Stomach (tissue), 9 donors: Measurements from ENCODE around the gene FAM9A. TPM values are rescaled to one million over a fixed set of nuclear protein-coding genes. Genes with fewer than 3 reads are reported as not detected.

ENCODE experiments used
- DNase-seq, 2 donors: peaks; one replicate each; pipeline versions ENCODE4 v3.0.0 to v3.0.0-alpha.2; 2013 to 2019
- H3K27ac ChIP-seq, 5 donors: fragments of 200-600 bp in 4 of 5; sonication (generic) in 4 of 5; one replicate each; pipeline ENCODE4 v1.5.1; 2013 to 2019; ENCODE audit warnings: mild to moderate bottlenecking in 1 of 5, moderate library complexity in 1 of 5
- H3K27me3 ChIP-seq, 3 donors: fragments of 200-600 bp; sonication (generic); one replicate each; pipeline ENCODE4 v1.5.1; 2017 to 2019; ENCODE audit warnings: mixed run types in 1 of 3
- H3K36me3 ChIP-seq, 4 donors: fragments of 200-600 bp; sonication (generic); 1 replicate in 3 of 4; 2 replicates in 1 of 4; pipeline ENCODE4 v1.5.1; 2016 to 2019
- H3K4me1 ChIP-seq, 4 donors: fragments of 200-600 bp; sonication (generic); one replicate each; pipeline ENCODE4 v1.5.1; 2016 to 2019
- H3K4me3 ChIP-seq, 4 donors: fragments of 200-600 bp; sonication (generic) in 3 of 4; one replicate each; pipeline ENCODE4 v1.5.1; 2016 to 2019; ENCODE audit warnings: mild to moderate bottlenecking in 1 of 4
- H3K9me3 ChIP-seq, 4 donors: fragments of 200-600 bp; sonication (generic); one replicate each; pipeline ENCODE4 v1.5.1; 2016 to 2019
- EP300 ChIP-seq: sonication (generic); formaldehyde crosslinking; IDR thresholded peaks from one replicate; pipeline ENCODE4 v1.6.1; 2017; ENCODE audit warnings: antibody characterized with exemption
- POLR2A ChIP-seq, 4 donors: fragments of 450-650 bp; IDR thresholded peaks; one replicate each; pipeline ENCODE4 v1.6.1; 2016; ENCODE audit warnings: antibody characterized with exemption in 4 of 4, control low read depth in 2 of 4, mild to moderate bottlenecking in 1 of 4, moderate library complexity in 1 of 4
- POLR2AphosphoS5 ChIP-seq, 3 donors: sonication (generic); formaldehyde crosslinking; IDR thresholded peaks; one replicate each; pipeline ENCODE4 v1.6.1; 2016; ENCODE audit warnings: antibody characterized with exemption in 3 of 3
- WGBS, 5 donors: extraction: QIAGEN DNeasy Blood & Tissue Kit in 3 of 5; methylation state at CpG; one replicate each; pipeline versions ENCODE4 v1.1.5 to v1.1.7; 2013 to 2018; 5-methylcytosine and 5-hydroxymethylcytosine counted together
- intact Hi-C: fragments of 100-400 bp; cut with DNase I; formaldehyde crosslinking; loops from one replicate; pipeline ENCODE4 v1.15.1; 2023; ENCODE audit warnings: low total_unique reads
- polyA plus RNA-seq, 3 donors: library from polyadenylated mRNA; stranded (reverse); fragments of 200-250 nt; gene quantifications; one replicate each; pipeline ENCODE4 v1.2.3, GENCODE V29; 2013
- total RNA-seq, 5 donors: library from RNA; depleted of rRNA; stranded (reverse); fragments of >200 nt; gene quantifications; one replicate each; pipeline versions ENCODE4 v1.1.0 to v1.2.3, GENCODE V29; 2014 to 2016
- TF ChIP-seq, protein P1 (sequence below), 7 experiments: fragments of 450-650 bp in 4 of 7; fragments of 200-600 bp in 3 of 7; sonication (generic) in 3 of 7; IDR thresholded peaks; one replicate each; pipeline ENCODE4 v1.5.1; 2016 to 2019; ENCODE audit warnings: antibody characterized with exemption in 7 of 7, control low read depth in 2 of 7, mild to moderate bottlenecking in 1 of 7
- donor health status: healthy with polysubstance abuse.
- donor health status: Bipolar disorder and iron deficiency.
- donor health status: healthy.

Gene FAM9A
- total and polyA plus RNA-seq, 8 donors = not detected

DNA sequence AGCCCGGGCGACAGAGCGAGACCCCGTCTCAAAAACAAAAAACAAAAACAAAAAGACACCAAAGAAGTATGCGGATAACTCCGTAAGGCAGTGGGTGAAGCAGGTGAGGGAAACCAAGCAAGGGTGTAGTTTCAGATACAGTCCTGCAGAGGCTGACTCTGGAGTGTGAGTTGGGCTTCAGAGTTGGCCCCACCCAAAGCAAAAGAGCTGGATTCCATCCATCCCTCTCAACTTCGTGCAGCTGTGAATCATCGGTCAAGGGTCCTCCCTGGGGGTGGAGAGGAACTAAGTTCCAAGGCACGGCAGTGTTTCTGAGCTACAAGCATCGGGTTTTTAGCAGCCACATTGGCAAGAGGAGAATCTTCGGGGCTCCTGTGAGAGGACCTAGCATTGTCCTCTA, 43.9 kb upstream of the FAM9A start:
- Histone ChIP-seq H3K36me3 (no peaks in the 10 kb centered on the region), H3K27ac (no peak overlapping the region), H3K27me3 (peaks cover 0 to 3% (median 0%) of the 10 kb centered on the region in 3 donors), H3K4me3 (no peak overlapping the region), H3K4me1 (no peaks in the 10 kb centered on the region), H3K9me3 (peaks cover 0 to 1% (median 0%) of the 10 kb centered on the region in 4 donors)
- DNase-seq = peak in 1 of 2 donors; percentile 19
- intact Hi-C loops = no loop called here
- WGBS, 5 donors = 57 to 85% (median 79%) methylated on average over 6 to 11 of the region's 11 CpGs
- TF ChIP-seq POLR2AphosphoS5 (IDR thresholded peaks at IDR 0.05) = no peak
- TF ChIP-seq, protein P1, sequence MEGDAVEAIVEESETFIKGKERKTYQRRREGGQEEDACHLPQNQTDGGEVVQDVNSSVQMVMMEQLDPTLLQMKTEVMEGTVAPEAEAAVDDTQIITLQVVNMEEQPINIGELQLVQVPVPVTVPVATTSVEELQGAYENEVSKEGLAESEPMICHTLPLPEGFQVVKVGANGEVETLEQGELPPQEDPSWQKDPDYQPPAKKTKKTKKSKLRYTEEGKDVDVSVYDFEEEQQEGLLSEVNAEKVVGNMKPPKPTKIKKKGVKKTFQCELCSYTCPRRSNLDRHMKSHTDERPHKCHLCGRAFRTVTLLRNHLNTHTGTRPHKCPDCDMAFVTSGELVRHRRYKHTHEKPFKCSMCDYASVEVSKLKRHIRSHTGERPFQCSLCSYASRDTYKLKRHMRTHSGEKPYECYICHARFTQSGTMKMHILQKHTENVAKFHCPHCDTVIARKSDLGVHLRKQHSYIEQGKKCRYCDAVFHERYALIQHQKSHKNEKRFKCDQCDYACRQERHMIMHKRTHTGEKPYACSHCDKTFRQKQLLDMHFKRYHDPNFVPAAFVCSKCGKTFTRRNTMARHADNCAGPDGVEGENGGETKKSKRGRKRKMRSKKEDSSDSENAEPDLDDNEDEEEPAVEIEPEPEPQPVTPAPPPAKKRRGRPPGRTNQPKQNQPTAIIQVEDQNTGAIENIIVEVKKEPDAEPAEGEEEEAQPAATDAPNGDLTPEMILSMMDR (IDR thresholded peaks at IDR 0.05) = no peak
- no peak for TF ChIP-seq POLR2A (IDR thresholded peaks at IDR 0.05)
- no peak for TF ChIP-seq EP300

- 55 to 100% (median 92%) methylated on average over 1 of the region's 1 CpG for WGBS, 5 donors
- intact Hi-C loops = no loop called here
- no peak for DNase-seq
These were observed 43.0 kb upstream of the FAM9A start for GRCh38 chrX:8844157-8844556.

GRCh38 chrX:8841911-8842310, 40.7 kb upstream of the FAM9A start:
- Histone ChIP-seq H3K9me3 (no peaks in the 10 kb centered on the region), H3K36me3 (no peaks in the 10 kb centered on the region), H3K4me1 (no peaks in the 10 kb centered on the region), H3K4me3 (no peak overlapping the region), H3K27me3 (peaks cover 0 to 3% (median 0%) of the 10 kb centered on the region in 3 donors), H3K27ac (no peak overlapping the region)
- TF ChIP-seq POLR2AphosphoS5 (IDR thresholded peaks at IDR 0.05) = no peak
- TF ChIP-seq POLR2A (IDR thresholded peaks at IDR 0.05) = no peak
- TF ChIP-seq EP300 = no peak
- TF ChIP-seq, protein P1 (IDR thresholded peaks at IDR 0.05) = no peak
- 67 to 89% (median 82%) methylated on average over 6 of the region's 6 CpGs for WGBS, 5 donors
- no peak for DNase-seq
- intact Hi-C loops = no loop called here

More at GRCh38 chrX:8844157-8844556, 43.0 kb upstream of the FAM9A start:
- H3K9me3 ChIP-seq = no peaks in the 10 kb centered on the region
- H3K36me3 ChIP-seq = no peaks in the 10 kb centered on the region
- H3K27ac ChIP-seq = no peak overlapping the region
- no peak for TF ChIP-seq EP300
- TF ChIP-seq, protein P1 (IDR thresholded peaks at IDR 0.05) = no peak
- no peak for TF ChIP-seq POLR2AphosphoS5 (IDR thresholded peaks at IDR 0.05)
- H3K4me3 ChIP-seq = no peak overlapping the region
- H3K27me3 ChIP-seq = peaks cover 0 to 3% (median 0%) of the 10 kb centered on the region in 3 donors
- H3K4me1 ChIP-seq = no peaks in the 10 kb centered on the region

- 60 to 86% (median 71%) methylated on average over 1 of the region's 1 CpG for WGBS, 5 donors
- intact Hi-C loops = no loop called here
- DNase-seq = no peak
- Histone ChIP-seq H3K36me3 (no peaks in the 10 kb centered on the region), H3K9me3 (no peaks in the 10 kb centered on the region), H3K27me3 (no peaks in the 10 kb centered on the region), H3K4me1 (no peaks in the 10 kb centered on the region), H3K27ac (no peak overlapping the region), H3K4me3 (no peak overlapping the region)
- no peak for TF ChIP-seq POLR2A (IDR thresholded peaks at IDR 0.05)
- no peak for TF ChIP-seq POLR2AphosphoS5 (IDR thresholded peaks at IDR 0.05)
- TF ChIP-seq, protein P1 (IDR thresholded peaks at IDR 0.05) = no peak
- TF ChIP-seq EP300 = no peak
These were observed 33.2 kb upstream of the FAM9A start for GRCh38 chrX:8834392-8834791.
